ENCODE data around the gene QPCTL.
A peak's percentile ranks its signal among the peaks of the same experiment; 100 is the strongest.
"Not testable (repeated sequence)": the region's sequence is repeated elsewhere in the genome, so short reads cannot be mapped to it uniquely, and the experiment has no call there.

QPCTL gene

GRCh38 chr19:45717983-45718650 is 25.7 kb downstream of the QPCTL start:
- no peak for DNase-seq

GRCh38 chr19:45720065-45720464 is 27.6 kb downstream of the QPCTL start:
- not testable (repeated sequence) for DNase-seq

GRCh38 chr19:45728683-45729082 is 36.2 kb downstream of the QPCTL start:
- not testable (repeated sequence) for DNase-seq

GRCh38 chr19:45729800-45730290 is 37.4 kb downstream of the QPCTL start:
- DNase-seq: no peak

GRCh38 chr19:45730368-45731288 is 38.2 kb downstream of the QPCTL start, which contains the start of gene FBXO46:
Gene FBXO46 (minus strand): TSS chr19:45730896. CDS start chr19:45713495, 17,401 bp downstream.
- peak; percentile 95 for DNase-seq

- no peak for DNase-seq
These were observed 40.8 kb downstream of the QPCTL start, which contains the start of gene MEIOSIN for GRCh38 chr19:45733160-45733810. Gene MEIOSIN (plus strand): TSS chr19:45733439. CDS start chr19:45735377, 1,938 bp downstream.

- peak; percentile 12 for DNase-seq
These were observed 47.3 kb downstream of the QPCTL start for GRCh38 chr19:45739498-45740439.

- DNase-seq: no peak
These were observed 50.5 kb downstream of the QPCTL start for GRCh38 chr19:45742969-45743368.

- no peak for DNase-seq
These were observed 53.1 kb downstream of the QPCTL start for GRCh38 chr19:45745606-45746005.

GRCh38 chr19:45746866-45747265 is 54.4 kb downstream of the QPCTL start:
- DNase-seq: no peak

GRCh38 chr19:45747513-45747912 is 55.0 kb downstream of the QPCTL start:
- no peak for DNase-seq

GRCh38 chr19:45751483-45751882 is 59.0 kb downstream of the QPCTL start:
- not testable (repeated sequence) for DNase-seq

- no peak for DNase-seq
These were observed 60.2 kb downstream of the QPCTL start for GRCh38 chr19:45752639-45753038.

GRCh38 chr19:45753548-45753947 is 61.1 kb downstream of the QPCTL start:
- DNase-seq: no peak
